Neural crest cell (in vitro differentiated cells): Measurements from ENCODE around the gene FXYD5. TPM values are rescaled to one million over a fixed set of nuclear protein-coding genes. Genes with fewer than 3 reads are reported as not detected.

ENCODE experiments used
- DNase-seq: peaks from one replicate; pipeline ENCODE4 v3.0.0; 2021; ENCODE audit warnings: low read depth, mixed read lengths, low spot score
- H3K27ac Mint-ChIP-seq: one replicate; pipeline ENCODE4 v1.8.0; 2021; ENCODE audit warnings: mild to moderate bottlenecking, mixed read lengths; ENCODE audit not compliant: unreplicated experiment
- H3K27me3 Mint-ChIP-seq: 2 replicates; pipeline ENCODE4 v1.8.0; 2021; ENCODE audit warnings: low read depth, mild to moderate bottlenecking, mixed read lengths
- H3K36me3 Mint-ChIP-seq: 2 replicates; pipeline ENCODE4 v1.8.0; 2021; ENCODE audit warnings: low read depth, mild to moderate bottlenecking, mixed read lengths
- H3K4me1 Mint-ChIP-seq: 2 replicates; pipeline ENCODE4 v1.8.0; 2021; ENCODE audit warnings: mixed read lengths
- H3K4me3 Mint-ChIP-seq: one replicate; pipeline ENCODE4 v1.8.0; 2021; ENCODE audit warnings: mild to moderate bottlenecking, mixed read lengths
- H3K9me3 Mint-ChIP-seq: 2 replicates; pipeline ENCODE4 v1.8.0; 2021; ENCODE audit warnings: mixed read lengths
- CTCF ChIP-seq: fragments of 200-600 bp; sonication (generic); conservative IDR thresholded peaks from 2 replicates; pipeline ENCODE4 v1.5.0; 2021; ENCODE audit warnings: antibody characterized with exemption, mild to moderate bottlenecking
- total RNA-seq: library from RNA; stranded (reverse); gene quantifications from 2 replicates; pipeline ENCODE4 v1.2.1, GENCODE V29; 2021

Gene FXYD5
- total RNA-seq, 1 donor from 2014 or later, result 13.3 TPM

- Mint-ChIP-seq H3K27ac (no peak overlapping the region), H3K27me3 (no peaks in the 10 kb centered on the region), H3K4me1 (no peaks in the 10 kb centered on the region), H3K9me3 (peaks cover 10% of the 10 kb centered on the region), H3K36me3 (peaks cover 25% of the 10 kb centered on the region), H3K4me3 (no peak overlapping the region)
- no peak for DNase-seq
- TF ChIP-seq CTCF, result no peak
Observed at GRCh38 chr19:35165200-35166058, 10.9 kb downstream of the FXYD5 start.

- Mint-ChIP-seq H3K4me3 (no peak overlapping the region), H3K36me3 (peaks cover 25% of the 10 kb centered on the region), H3K4me1 (no peaks in the 10 kb centered on the region), H3K27ac (no peak overlapping the region), H3K27me3 (no peaks in the 10 kb centered on the region), H3K9me3 (peaks cover 10% of the 10 kb centered on the region)
- TF ChIP-seq CTCF, result no peak
- DNase-seq, result no peak
Observed at GRCh38 chr19:35166100-35167063, 11.8 kb downstream of the FXYD5 start.

GRCh38 chr19:35167251-35168119 lies 12.9 kb downstream of the FXYD5 start:
- H3K4me3 Mint-ChIP-seq, result no peak overlapping the region
- TF ChIP-seq CTCF, result no peak
- H3K9me3 Mint-ChIP-seq, result peaks cover 6% of the 10 kb centered on the region
- H3K4me1 Mint-ChIP-seq, result no peaks in the 10 kb centered on the region
- no peak overlapping the region for H3K27ac Mint-ChIP-seq
- H3K27me3 Mint-ChIP-seq, result no peaks in the 10 kb centered on the region
- peaks cover 19% of the 10 kb centered on the region for H3K36me3 Mint-ChIP-seq
- no peak for DNase-seq

- H3K4me3 Mint-ChIP-seq, result no peak overlapping the region
- H3K4me1 Mint-ChIP-seq, result no peaks in the 10 kb centered on the region
- no peaks in the 10 kb centered on the region for H3K27me3 Mint-ChIP-seq
- peaks cover 19% of the 10 kb centered on the region for H3K36me3 Mint-ChIP-seq
- no peak for TF ChIP-seq CTCF
- peaks cover 6% of the 10 kb centered on the region for H3K9me3 Mint-ChIP-seq
- no peak for DNase-seq
- H3K27ac Mint-ChIP-seq, result no peak overlapping the region
Observed at GRCh38 chr19:35168196-35168595, 13.7 kb downstream of the FXYD5 start.
